Activated naive CD4-positive, alpha-beta T cell treated with anti-CD3 and anti-CD28 coated beads, Interleukin-2, amount 10 ng/mL, durations not matched to agents 5 hours and 36 hours (primary cell): ENCODE measurements around the gene TP53BP1. TPM values are rescaled to one million over a fixed set of nuclear protein-coding genes. Genes with fewer than 3 reads are reported as not detected.

Source experiments
- total RNA-seq, 2 experiments: library from RNA; stranded (reverse); gene quantifications; one replicate each; pipeline ENCODE4 v1.2.3, GENCODE V29; 2021

TP53BP1 gene
- total RNA-seq: 10 to 100 TPM; 27.1 to 27.5 TPM

GRCh38 chr15:43492673-43493601, at the start of gene TP53BP1:
TSS of gene TP53BP1 (minus strand) at chr15:43493156. CDS start at chr15:43493043, 113 bp downstream.

GRCh38 chr15:43517354-43518196, 24.6 kb upstream of the TP53BP1 start, which contains the start of gene MAP1A:
TSS of gene MAP1A (plus strand) at chr15:43517608. CDS start at chr15:43521474, 3,866 bp downstream.

GRCh38 chr15:43370975-43371974, 121.7 kb downstream of the TP53BP1 start, which contains the start of the genes TUBGCP4 and ZSCAN29:
TSS of gene TUBGCP4 (plus strand) at chr15:43371101. CDS start at chr15:43371355, 254 bp downstream.
TSS of gene ZSCAN29 (minus strand) at chr15:43371043. CDS start at chr15:43369913, 1,130 bp downstream.

Other genes with a start within 250 kb of the TP53BP1 start
- gene TGM5, start 226.2 kb downstream of the TP53BP1 start, total RNA-seq: not detected
- gene TGM7, start 190.9 kb downstream of the TP53BP1 start, total RNA-seq: not detected
- gene LCMT2, start 162.6 kb downstream of the TP53BP1 start, total RNA-seq: 10 to 100 TPM; 10.5 to 11.1 TPM
- gene ZSCAN29, start 122.1 kb downstream of the TP53BP1 start, total RNA-seq: 10 to 100 TPM; 30.9 to 31.3 TPM
- 10 to 100 TPM; 25.2 to 30.8 TPM for gene TUBGCP4, start 122.1 kb downstream of the TP53BP1 start, total RNA-seq
- gene MAP1A, start 24.5 kb upstream of the TP53BP1 start, total RNA-seq: 1 to 10 TPM; 6.4 to 6.5 TPM
- gene PPIP5K1, start 97.1 kb upstream of the TP53BP1 start, total RNA-seq: 10 to 100 TPM; 22.3 to 29.2 TPM
- gene CKMT1B, start 100.9 kb upstream of the TP53BP1 start, total RNA-seq: not detected
- gene STRC, start 125.6 kb upstream of the TP53BP1 start, total RNA-seq: under 1 TPM; 0.36 to 0.55 TPM
- gene CATSPER2, start 155.7 kb upstream of the TP53BP1 start, total RNA-seq: 1 to 10 TPM; 3.0 to 4.0 TPM
- not detected for gene CKMT1A, start 200.7 kb upstream of the TP53BP1 start, total RNA-seq